H9 (cell line): ENCODE results near the gene BLNK. TPM values are rescaled to one million over a fixed set of nuclear protein-coding genes. Genes with fewer than 3 reads are reported as not detected.

Experiments
- DNase-seq: peaks from one replicate; pipeline ENCODE4 v3.0.0-alpha.2; 2017
- H2AFZ ChIP-seq: one replicate; pipeline ENCODE4 v1.6.1; 2013; ENCODE audit warnings: mild to moderate bottlenecking, low read length, control low read depth, moderate library complexity
- H2AK5ac ChIP-seq: 2 replicates; pipeline ENCODE4 v1.6.1; 2013; ENCODE audit warnings: low read length, control low read depth, mixed read lengths; ENCODE audit not compliant: insufficient read length
- H2BK120ac ChIP-seq: one replicate; pipeline ENCODE4 v1.6.1; 2013; ENCODE audit warnings: low read depth, mild to moderate bottlenecking, low read length, control low read depth, inconsistent platforms; ENCODE audit not compliant: poor library complexity, severe bottlenecking
- H2BK12ac ChIP-seq: 2 replicates; pipeline ENCODE4 v1.6.1; 2013; ENCODE audit warnings: low read length, control low read depth, mixed read lengths, low read depth; ENCODE audit not compliant: insufficient read length
- H2BK15ac ChIP-seq: 2 replicates; pipeline ENCODE4 v1.6.1; 2013; ENCODE audit warnings: low read depth, low read length, control low read depth
- H2BK20ac ChIP-seq: one replicate; pipeline ENCODE4 v1.6.1; 2013; ENCODE audit warnings: low read depth, mild to moderate bottlenecking, low read length, control low read depth, inconsistent platforms; ENCODE audit not compliant: poor library complexity, severe bottlenecking
- H2BK5ac ChIP-seq: 2 replicates; pipeline ENCODE4 v1.6.1; 2013; ENCODE audit warnings: low read length, control low read depth, mixed read lengths; ENCODE audit not compliant: insufficient read length
- H3K14ac ChIP-seq: 2 replicates; pipeline ENCODE4 v1.6.1; 2013; ENCODE audit warnings: low read length, control low read depth; ENCODE audit not compliant: insufficient read depth
- H3K18ac ChIP-seq: 2 replicates; pipeline ENCODE4 v1.6.1; 2013; ENCODE audit warnings: low read depth, mild to moderate bottlenecking, mixed read lengths, low read length, control low read depth; ENCODE audit not compliant: insufficient read length
- H3K23ac ChIP-seq: 2 replicates; pipeline ENCODE4 v1.6.1; 2013; ENCODE audit warnings: low read length, control low read depth, mixed read lengths, low read depth; ENCODE audit not compliant: insufficient read length
- H3K23me2 ChIP-seq: 2 replicates; pipeline ENCODE4 v1.6.1; 2013; ENCODE audit warnings: low read depth, mild to moderate bottlenecking, mixed read lengths, low read length, control low read depth; ENCODE audit not compliant: insufficient read length, poor library complexity, severe bottlenecking
- H3K27ac ChIP-seq: 2 replicates; pipeline ENCODE4 v1.5.1; 2013; ENCODE audit warnings: low read length, control low read depth, mixed read lengths, low read depth; ENCODE audit not compliant: insufficient read length
- H3K27me3 ChIP-seq: 2 replicates; pipeline ENCODE4 v1.6.1; 2013; ENCODE audit warnings: low read length, control low read depth, inconsistent platforms; ENCODE audit not compliant: insufficient read depth
- H3K4ac ChIP-seq: 2 replicates; pipeline ENCODE4 v1.6.1; 2013; ENCODE audit warnings: low read depth, mild to moderate bottlenecking, control low read depth, inconsistent platforms, low read length, moderate library complexity
- H3K4me1 ChIP-seq: 2 replicates; pipeline ENCODE4 v1.6.1; 2013; ENCODE audit warnings: low read length, control low read depth, inconsistent platforms; ENCODE audit not compliant: insufficient read depth
- H3K4me2 ChIP-seq: 2 replicates; pipeline ENCODE4 v1.6.1; 2013; ENCODE audit warnings: low read length, control low read depth, mixed read lengths; ENCODE audit not compliant: insufficient read length, insufficient read depth
- H3K56ac ChIP-seq: 2 replicates; pipeline ENCODE4 v1.6.1; 2013; ENCODE audit warnings: low read depth, mild to moderate bottlenecking, mixed read lengths, low read length, control low read depth; ENCODE audit not compliant: insufficient read length
- H3K79me1 ChIP-seq: 2 replicates; pipeline ENCODE4 v1.6.1; 2013; ENCODE audit warnings: low read depth, mild to moderate bottlenecking, moderate library complexity, low read length, control low read depth, inconsistent platforms; ENCODE audit not compliant: insufficient read depth, poor library complexity, severe bottlenecking
- H3K79me2 ChIP-seq: 2 replicates; pipeline ENCODE4 v1.6.1; 2013; ENCODE audit warnings: low read length, control low read depth, inconsistent platforms; ENCODE audit not compliant: insufficient read depth
- H3K9ac ChIP-seq: 2 replicates; pipeline ENCODE4 v1.6.1; 2013; ENCODE audit warnings: low read length, control low read depth, mixed read lengths; ENCODE audit not compliant: insufficient read length; ENCODE audit errors: extremely low read depth
- H3K9me3 ChIP-seq: one replicate; pipeline ENCODE4 v1.6.1; 2013; ENCODE audit warnings: low read depth, low read length, inconsistent platforms; ENCODE audit not compliant: control insufficient read depth
- H3T11ph ChIP-seq: one replicate; pipeline ENCODE4 v1.6.1; 2013; ENCODE audit warnings: mild to moderate bottlenecking, low read length, control low read depth, inconsistent platforms
- H4K20me1 ChIP-seq: one replicate; pipeline ENCODE4 v1.6.1; 2013; ENCODE audit not compliant: control insufficient read depth, insufficient read length, insufficient read depth
- H4K5ac ChIP-seq: 2 replicates; pipeline ENCODE4 v1.6.1; 2013; ENCODE audit warnings: low read depth, mild to moderate bottlenecking, mixed read lengths, low read length, control low read depth; ENCODE audit not compliant: insufficient read length
- H4K8ac ChIP-seq: replicated peaks from 2 replicates; pipeline ENCODE4 v1.6.1; 2013; ENCODE audit warnings: low read length, control low read depth, mixed read lengths, low read depth; ENCODE audit not compliant: insufficient read length
- H4K91ac ChIP-seq: 2 replicates; pipeline ENCODE4 v1.6.1; 2013; ENCODE audit warnings: low read depth, mild to moderate bottlenecking, moderate library complexity, mixed read lengths, low read length, control low read depth; ENCODE audit not compliant: insufficient read length
- H3K27ac Mint-ChIP-seq, 3 experiments: 2 replicates in 2 of 3; 3 replicates in 1 of 3; pipeline ENCODE4 v1.8.0; 2020 to 2021; ENCODE audit warnings: mixed read lengths in 3 of 3, mild to moderate bottlenecking in 1 of 3, moderate library complexity in 1 of 3
- H3K27me3 Mint-ChIP-seq: 2 replicates; pipeline ENCODE4 v1.8.0; 2021; ENCODE audit warnings: low read depth, mild to moderate bottlenecking, moderate library complexity, mixed read lengths
- H3K36me3 Mint-ChIP-seq, 3 experiments: 2 replicates in 2 of 3; 3 replicates in 1 of 3; pipeline ENCODE4 v1.8.0; 2020 to 2021; ENCODE audit warnings: low read depth in 3 of 3, mixed read lengths in 3 of 3; ENCODE audit not compliant: insufficient read depth in 1 of 3
- H3K4me1 Mint-ChIP-seq, 2 experiments: 2 replicates each; pipeline ENCODE4 v1.8.0; 2020; ENCODE audit warnings: mixed read lengths in 2 of 2
- H3K4me3 Mint-ChIP-seq, 2 experiments: 2 replicates in 1 of 2; 3 replicates in 1 of 2; pipeline ENCODE4 v1.8.0; 2020 to 2021; ENCODE audit warnings: mild to moderate bottlenecking in 2 of 2, mixed read lengths in 2 of 2, moderate library complexity in 1 of 2
- H3K9me3 Mint-ChIP-seq, 2 experiments: 2 replicates in 1 of 2; 3 replicates in 1 of 2; pipeline ENCODE4 v1.8.0; 2020; ENCODE audit warnings: mild to moderate bottlenecking in 2 of 2, mixed read lengths in 2 of 2, moderate library complexity in 1 of 2
- CTCF ChIP-seq: fragments of 200-600 bp; sonication (generic); conservative IDR thresholded peaks from 3 replicates; pipeline ENCODE4 v1.8.0; 2021; ENCODE audit warnings: antibody characterized with exemption, mild to moderate bottlenecking
- WGBS: extraction: QIAGEN DNeasy Blood & Tissue Kit; methylation state at CpG from one replicate; pipeline ENCODE4 v1.1.7; 2013; ENCODE audit warnings: missing lambda C conversion rate, low lambda C conversion rate, mixed read lengths; ENCODE audit not compliant: insufficient read length; ENCODE audit errors: extremely low coverage; 5-methylcytosine and 5-hydroxymethylcytosine counted together
- total RNA-seq: library from RNA; stranded (reverse); gene quantifications from 2 replicates; pipeline ENCODE4 v1.2.1, GENCODE V29; 2021

The BLNK gene
- total RNA-seq, 1 experiment from 2014 or later, result not detected

DNA sequence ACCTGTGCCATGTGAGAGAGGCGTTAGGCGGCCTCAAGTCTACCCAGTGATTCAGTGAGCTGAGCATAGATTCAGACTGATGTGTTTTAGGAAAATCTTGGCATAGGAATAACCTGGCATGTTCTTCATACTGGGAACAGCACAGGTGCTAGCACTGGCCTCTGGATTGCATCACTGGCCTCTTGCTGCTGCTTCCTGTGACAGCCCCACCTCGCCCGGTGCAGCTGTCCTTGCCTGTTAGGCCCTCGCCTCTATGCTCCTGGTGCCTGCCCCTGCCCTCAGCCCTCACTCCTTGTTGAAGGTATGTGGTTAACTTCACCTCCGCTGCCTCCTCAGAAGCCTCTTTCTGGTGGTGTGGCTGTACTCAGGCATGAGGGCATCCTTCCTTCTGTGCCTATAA, 46.2 kb downstream of the BLNK start:
- Histone ChIP-seq H4K20me1 (no peaks in the 10 kb centered on the region), H3K27me3 (no peaks in the 10 kb centered on the region; the same call in 1 of the 2 replicates), H3T11ph (no peak overlapping the region), H3K4me2 (no peak overlapping the region), H4K91ac (no peak overlapping the region), H3K4me1 (peaks cover 9% of the 10 kb centered on the region; the same call in 1 of the 2 replicates), H3K23ac (no peak overlapping the region), H2BK20ac (no peak overlapping the region), H3K18ac (no peak overlapping the region), H2AFZ (no peak overlapping the region), H3K9ac (no peak overlapping the region), H3K9me3 (no peaks in the 10 kb centered on the region), H2BK12ac (no peak overlapping the region), H3K27ac (no peak overlapping the region), H2BK120ac (no peak overlapping the region), H4K5ac (no peak overlapping the region), H3K56ac (no peak overlapping the region), H3K79me2 (no peaks in the 10 kb centered on the region), H4K8ac (no peak overlapping the region), H2BK5ac (no peak overlapping the region), H2BK15ac (no peak overlapping the region), H3K4ac (no peak overlapping the region), H2AK5ac (no peak overlapping the region), H3K79me1 (no peaks in the 10 kb centered on the region), H3K14ac (no peak overlapping the region), H3K23me2 (no peaks in the 10 kb centered on the region)
- Mint-ChIP-seq H3K4me1 (peaks cover 41 to 44% of the 10 kb centered on the region in 2 experiments), H3K4me3 (no peak overlapping the region), H3K9me3 (no peaks in the 10 kb centered on the region; a peak in 1 of 5 replicates), H3K27me3 (no peaks in the 10 kb centered on the region; the same call in 1 of the 2 replicates), H3K27ac (no peak overlapping the region), H3K36me3 (no peaks in the 10 kb centered on the region)
- TF ChIP-seq CTCF, result no peak
- no CpG with 5 or more reads among the region's 6 CpGs for WGBS
- DNase-seq, result no peak
